H1 (cell line): ENCODE results near the gene ANKRD6.

Source experiments
- BACH1 ChIP-seq: IDR thresholded peaks from 2 replicates; pipeline ENCODE4 v1.6.1; 2012; ENCODE audit warnings: low read length, improper control_type of control experiment
- CREB1 ChIP-seq: IDR thresholded peaks from 2 replicates; pipeline ENCODE4 v1.6.1; 2012; ENCODE audit warnings: inconsistent platforms
- CTCF ChIP-seq, 3 experiments: IDR thresholded peaks; 1 replicate in 2 of 3; 2 replicates in 1 of 3; pipeline versions ENCODE4 v1.5.1 to v1.6.1; 2011; ENCODE audit warnings: low read length in 3 of 3, mild to moderate bottlenecking in 3 of 3, inconsistent platforms in 2 of 3, low read depth in 1 of 3, moderate library complexity in 1 of 3; ENCODE audit not compliant: insufficient read depth in 1 of 3; ENCODE audit errors: control extremely low read depth in 1 of 3
- EZH2 ChIP-seq: fragments of 200-600 bp; sonication (generic); IDR thresholded peaks from 2 replicates; pipeline ENCODE4 v1.7.1; 2012; ENCODE audit warnings: low read depth, mild to moderate bottlenecking, moderate library complexity, low read length, inconsistent platforms; ENCODE audit not compliant: severe bottlenecking
- HDAC6 ChIP-seq: IDR thresholded peaks from one replicate; pipeline ENCODE4 v1.7.1; 2012; ENCODE audit warnings: low read depth, mild to moderate bottlenecking, inconsistent platforms, low read length, moderate library complexity
- MAFK ChIP-seq: IDR thresholded peaks from 2 replicates; pipeline ENCODE4 v1.6.1; 2012; ENCODE audit warnings: low read depth, mild to moderate bottlenecking, improper control_type of control experiment, low read length
- POLR2A ChIP-seq, 2 experiments: IDR thresholded peaks; 1 replicate in 1 of 2; 2 replicates in 1 of 2; pipeline ENCODE4 v1.6.1; 2011; ENCODE audit warnings: low read depth in 2 of 2, low read length in 2 of 2, mild to moderate bottlenecking in 2 of 2; ENCODE audit errors: control extremely low read depth in 1 of 2
- SIRT6 ChIP-seq: IDR thresholded peaks from one replicate; pipeline ENCODE4 v1.7.1; 2012; ENCODE audit warnings: low read length, inconsistent platforms
- SP1 ChIP-seq: IDR thresholded peaks from 2 replicates; pipeline ENCODE4 v1.6.1; 2011; ENCODE audit warnings: low read depth, low read length
- SRF ChIP-seq: IDR thresholded peaks from 2 replicates; pipeline ENCODE4 v1.6.1; 2011; ENCODE audit warnings: mild to moderate bottlenecking, low read depth, low read length, moderate library complexity
- TAF1 ChIP-seq: IDR thresholded peaks from 2 replicates; pipeline ENCODE4 v1.6.1; 2011; ENCODE audit warnings: mild to moderate bottlenecking, low read depth, low read length
- ZNF274 ChIP-seq: IDR thresholded peaks from 2 replicates; pipeline ENCODE4 v1.7.0; 2012; ENCODE audit warnings: low read length, borderline replicate concordance; ENCODE audit errors: extremely low read depth
- TF ChIP-seq, protein P1 (sequence below): IDR thresholded peaks from 2 replicates; pipeline ENCODE4 v1.6.1; 2012; ENCODE audit warnings: inconsistent platforms
- TF ChIP-seq, protein P2 (sequence below): IDR thresholded peaks from 2 replicates; pipeline ENCODE4 v1.6.1; 2012; ENCODE audit warnings: low read length, inconsistent platforms

DNA sequence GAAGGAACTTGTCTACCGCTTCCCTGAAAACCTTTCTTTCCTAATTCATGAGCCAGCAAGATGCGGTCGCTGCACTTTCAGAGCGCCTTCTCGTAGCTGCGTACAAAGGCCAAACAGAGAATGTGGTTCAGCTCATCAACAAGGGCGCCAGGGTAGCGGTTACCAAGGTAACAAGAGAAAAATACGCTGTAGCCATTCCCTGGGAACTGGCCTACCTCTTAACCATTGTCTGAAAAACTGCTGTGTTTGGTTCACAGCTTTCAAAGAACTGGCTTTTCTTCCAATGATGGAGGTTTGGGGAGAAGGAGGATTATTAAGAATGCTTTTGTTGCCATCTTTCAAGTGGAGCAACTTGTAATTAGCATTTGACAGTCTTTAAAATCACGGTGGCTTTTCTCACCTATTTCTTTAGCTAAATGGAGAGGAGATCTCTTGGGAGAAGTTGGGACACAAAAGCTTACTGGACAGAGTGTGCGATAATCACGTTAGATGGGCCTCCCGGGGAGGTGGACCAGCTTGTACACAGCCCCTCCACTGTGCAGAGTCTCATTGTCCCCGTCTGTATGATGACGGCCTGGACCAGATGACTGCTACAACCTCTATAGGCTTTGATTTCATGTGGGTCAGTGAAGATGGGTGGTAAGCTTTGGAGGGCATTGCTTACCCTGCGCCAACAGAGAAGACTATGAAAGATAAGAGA, 134.1 kb downstream of the ANKRD6 start:
- TF ChIP-seq ZNF274, result no peak
- TF ChIP-seq SP1, result no peak
- no peak for TF ChIP-seq CTCF (IDR thresholded peaks at IDR 0.05; ENCODE audit: control extremely low read depth in 1 of 3, insufficient read depth in 1 of 3, low read depth in 1 of 3, low read length in 3 of 3)
- TF ChIP-seq HDAC6, result no peak
- TF ChIP-seq, protein P1, sequence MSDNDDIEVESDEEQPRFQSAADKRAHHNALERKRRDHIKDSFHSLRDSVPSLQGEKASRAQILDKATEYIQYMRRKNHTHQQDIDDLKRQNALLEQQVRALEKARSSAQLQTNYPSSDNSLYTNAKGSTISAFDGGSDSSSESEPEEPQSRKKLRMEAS, result no peak
- TF ChIP-seq POLR2A (IDR thresholded peaks at IDR 0.05; ENCODE audit: control extremely low read depth in 1 of 2, low read depth in 2 of 2, low read length in 2 of 2), result no peak
- TF ChIP-seq BACH1, result no peak
- TF ChIP-seq SRF, result no peak
- TF ChIP-seq TAF1, result no peak
- no peak for TF ChIP-seq MAFK
- TF ChIP-seq EZH2, result no peak
- no peak for TF ChIP-seq SIRT6
- TF ChIP-seq CREB1, result no peak
- TF ChIP-seq, protein P2, sequence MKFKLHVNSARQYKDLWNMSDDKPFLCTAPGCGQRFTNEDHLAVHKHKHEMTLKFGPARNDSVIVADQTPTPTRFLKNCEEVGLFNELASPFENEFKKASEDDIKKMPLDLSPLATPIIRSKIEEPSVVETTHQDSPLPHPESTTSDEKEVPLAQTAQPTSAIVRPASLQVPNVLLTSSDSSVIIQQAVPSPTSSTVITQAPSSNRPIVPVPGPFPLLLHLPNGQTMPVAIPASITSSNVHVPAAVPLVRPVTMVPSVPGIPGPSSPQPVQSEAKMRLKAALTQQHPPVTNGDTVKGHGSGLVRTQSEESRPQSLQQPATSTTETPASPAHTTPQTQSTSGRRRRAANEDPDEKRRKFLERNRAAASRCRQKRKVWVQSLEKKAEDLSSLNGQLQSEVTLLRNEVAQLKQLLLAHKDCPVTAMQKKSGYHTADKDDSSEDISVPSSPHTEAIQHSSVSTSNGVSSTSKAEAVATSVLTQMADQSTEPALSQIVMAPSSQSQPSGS, result no peak
